ENCODE data around the gene APLP2.

The APLP2 gene

GRCh38 chr11:130077671-130078070 is 8.0 kb downstream of the APLP2 start:
- no peak overlapping the region for H3K27ac ChIP-seq (ENCODE audit: low read length)
- no peak overlapping the region for H2AFZ ChIP-seq (ENCODE audit: low read depth, low read length)
- H3K27me3 ChIP-seq (ENCODE audit: insufficient read depth, low read length, poor library complexity): no peaks in the 10 kb centered on the region
- H3K4me3 ChIP-seq (ENCODE audit: low read depth in 1 of 2, low read length in 2 of 2): no peak overlapping the region
- peaks cover 57% of the 10 kb centered on the region for H3K79me2 ChIP-seq (ENCODE audit: insufficient read depth, low read length)
- H4K20me1 ChIP-seq (ENCODE audit: insufficient read depth, low read length): peaks cover 10% of the 10 kb centered on the region
- no peaks in the 10 kb centered on the region for H3K36me3 ChIP-seq (ENCODE audit: insufficient read depth, low read length)
- ATAC-seq (ENCODE audit: insufficient read depth, low read depth): no peak
- DNase-seq: no peak
- no peaks in the 10 kb centered on the region for H3K9me3 ChIP-seq (ENCODE audit: insufficient read depth, low read length, severe bottlenecking)
- TF ChIP-seq, protein P1, sequence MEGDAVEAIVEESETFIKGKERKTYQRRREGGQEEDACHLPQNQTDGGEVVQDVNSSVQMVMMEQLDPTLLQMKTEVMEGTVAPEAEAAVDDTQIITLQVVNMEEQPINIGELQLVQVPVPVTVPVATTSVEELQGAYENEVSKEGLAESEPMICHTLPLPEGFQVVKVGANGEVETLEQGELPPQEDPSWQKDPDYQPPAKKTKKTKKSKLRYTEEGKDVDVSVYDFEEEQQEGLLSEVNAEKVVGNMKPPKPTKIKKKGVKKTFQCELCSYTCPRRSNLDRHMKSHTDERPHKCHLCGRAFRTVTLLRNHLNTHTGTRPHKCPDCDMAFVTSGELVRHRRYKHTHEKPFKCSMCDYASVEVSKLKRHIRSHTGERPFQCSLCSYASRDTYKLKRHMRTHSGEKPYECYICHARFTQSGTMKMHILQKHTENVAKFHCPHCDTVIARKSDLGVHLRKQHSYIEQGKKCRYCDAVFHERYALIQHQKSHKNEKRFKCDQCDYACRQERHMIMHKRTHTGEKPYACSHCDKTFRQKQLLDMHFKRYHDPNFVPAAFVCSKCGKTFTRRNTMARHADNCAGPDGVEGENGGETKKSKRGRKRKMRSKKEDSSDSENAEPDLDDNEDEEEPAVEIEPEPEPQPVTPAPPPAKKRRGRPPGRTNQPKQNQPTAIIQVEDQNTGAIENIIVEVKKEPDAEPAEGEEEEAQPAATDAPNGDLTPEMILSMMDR (IDR thresholded peaks at IDR 0.05; ENCODE audit: borderline replicate concordance, extremely low read depth, low read length, poor library complexity, severe bottlenecking): no peak
- TF ChIP-seq EZH2 (IDR thresholded peaks at IDR 0.05; ENCODE audit: borderline replicate concordance, low read depth, low read length, severe bottlenecking): no peak
- H3K9ac ChIP-seq (ENCODE audit: low read depth, low read length): no peak overlapping the region
- 0 out of 2 replicates have a peak, but pooled peaks cover under 1% of the 10 kb centered on the region for H3K4me1 ChIP-seq (ENCODE audit: insufficient read depth, low read length)
- no peak overlapping the region for H3K4me2 ChIP-seq (ENCODE audit: insufficient read depth, low read length)

GRCh38 chr11:130078080-130078479 is 8.4 kb downstream of the APLP2 start:
- TF ChIP-seq EZH2 (IDR thresholded peaks at IDR 0.05; ENCODE audit: borderline replicate concordance, low read depth, low read length, severe bottlenecking): no peak
- TF ChIP-seq, protein P1 (IDR thresholded peaks at IDR 0.05; ENCODE audit: borderline replicate concordance, extremely low read depth, low read length, poor library complexity, severe bottlenecking): no peak
- Histone ChIP-seq H3K27me3 (ENCODE audit: insufficient read depth, low read length, poor library complexity) (no peaks in the 10 kb centered on the region), H3K36me3 (ENCODE audit: insufficient read depth, low read length) (no peaks in the 10 kb centered on the region), H3K4me2 (ENCODE audit: insufficient read depth, low read length) (no peak overlapping the region), H3K27ac (ENCODE audit: low read length) (no peak overlapping the region), H3K9me3 (ENCODE audit: insufficient read depth, low read length, severe bottlenecking) (no peaks in the 10 kb centered on the region), H2AFZ (ENCODE audit: low read depth, low read length) (no peak overlapping the region), H4K20me1 (ENCODE audit: insufficient read depth, low read length) (peaks cover 10% of the 10 kb centered on the region), H3K9ac (ENCODE audit: low read depth, low read length) (no peak overlapping the region), H3K79me2 (ENCODE audit: insufficient read depth, low read length) (peaks cover 56% of the 10 kb centered on the region), H3K4me1 (ENCODE audit: insufficient read depth, low read length) (no peaks in the 10 kb centered on the region), H3K4me3 (ENCODE audit: low read depth in 1 of 2, low read length in 2 of 2) (no peak overlapping the region)
- DNase-seq: no peak
- no peak for ATAC-seq (ENCODE audit: insufficient read depth, low read depth)

DNA sequence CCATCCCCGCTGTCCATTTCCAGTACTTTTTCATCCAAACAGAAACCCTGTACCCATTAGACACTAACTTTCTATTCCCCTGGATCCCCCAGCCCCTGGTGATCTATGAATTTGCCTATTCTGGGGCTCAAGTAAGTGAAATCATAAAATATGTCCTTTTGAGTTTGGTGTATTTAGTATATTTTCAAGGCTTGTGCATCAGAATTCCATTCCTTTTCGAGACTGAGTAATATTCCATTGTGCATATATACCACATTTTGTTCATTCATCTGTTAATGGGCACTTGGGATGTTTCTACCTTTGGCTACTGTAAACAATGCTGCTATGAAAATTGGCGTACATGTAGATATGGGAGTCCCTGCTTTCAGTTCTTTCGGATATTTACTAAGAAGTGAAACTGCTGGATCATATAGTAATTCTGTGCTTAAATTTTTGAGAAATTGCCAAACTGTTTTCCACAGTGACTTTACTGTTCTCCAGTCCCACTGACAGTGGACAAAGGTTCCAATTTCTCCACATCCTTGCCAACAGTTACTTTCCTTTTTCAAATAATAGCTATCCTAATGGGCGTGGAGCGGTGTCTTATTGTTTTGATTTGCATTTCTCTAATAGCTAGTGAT is 16.1 kb downstream of the APLP2 start:
- DNase-seq (no peak), ATAC-seq (ENCODE audit: insufficient read depth, low read depth) (no peak)
- H4K20me1 ChIP-seq (ENCODE audit: insufficient read depth, low read length): peaks cover 16% of the 10 kb centered on the region; the same call in 1 of the 2 replicates
- H3K9ac ChIP-seq (ENCODE audit: low read depth, low read length): no peak overlapping the region
- no peaks in the 10 kb centered on the region for H3K27me3 ChIP-seq (ENCODE audit: insufficient read depth, low read length, poor library complexity)
- TF ChIP-seq, protein P1 (IDR thresholded peaks at IDR 0.05; ENCODE audit: borderline replicate concordance, extremely low read depth, low read length, poor library complexity, severe bottlenecking): no peak
- TF ChIP-seq EZH2 (IDR thresholded peaks at IDR 0.05; ENCODE audit: borderline replicate concordance, low read depth, low read length, severe bottlenecking): no peak
- no peaks in the 10 kb centered on the region for H3K36me3 ChIP-seq (ENCODE audit: insufficient read depth, low read length)
- no peaks in the 10 kb centered on the region for H3K9me3 ChIP-seq (ENCODE audit: insufficient read depth, low read length, severe bottlenecking)
- H3K4me1 ChIP-seq (ENCODE audit: insufficient read depth, low read length): no peaks in the 10 kb centered on the region
- H2AFZ ChIP-seq (ENCODE audit: low read depth, low read length): no peak overlapping the region
- H3K27ac ChIP-seq (ENCODE audit: low read length): no peak overlapping the region
- peaks cover 43% of the 10 kb centered on the region for H3K79me2 ChIP-seq (ENCODE audit: insufficient read depth, low read length)
- H3K4me3 ChIP-seq (ENCODE audit: low read depth in 1 of 2, low read length in 2 of 2): no peak overlapping the region
- no peak overlapping the region for H3K4me2 ChIP-seq (ENCODE audit: insufficient read depth, low read length)

Data from DND-41 (cell line).